AG09319 (cell line): ENCODE results near the gene PANX3.
A peak's percentile ranks its signal among the peaks of the same experiment; 100 is the strongest.

Source experiments
- DNase-seq: peaks from one replicate; pipeline ENCODE4 v3.0.0-alpha.2; 2010; ENCODE audit warnings: low read depth; ENCODE audit errors: extremely low read depth
- CTCF ChIP-seq: IDR thresholded peaks from 2 replicates; pipeline ENCODE4 v1.5.1; 2011; ENCODE audit warnings: low read depth, mild to moderate bottlenecking, inconsistent platforms, low read length, moderate library complexity

Gene PANX3

GRCh38 chr11:124643042-124643604 lies 31.9 kb downstream of the PANX3 start:
- no peak for TF ChIP-seq CTCF
- no peak for DNase-seq

- DNase-seq: peak; percentile 54
- no peak for TF ChIP-seq CTCF
Observed at GRCh38 chr11:124643605-124644425, 32.6 kb downstream of the PANX3 start.

GRCh38 chr11:124644426-124645280 lies 33.4 kb downstream of the PANX3 start:
- peak; percentile 80 for TF ChIP-seq CTCF
- DNase-seq: peak; percentile 44

GRCh38 chr11:124646148-124646547 lies 34.9 kb downstream of the PANX3 start:
- no peak for TF ChIP-seq CTCF
- DNase-seq: no peak

- no peak for DNase-seq
- no peak for TF ChIP-seq CTCF
Observed at GRCh38 chr11:124648610-124649009, 37.4 kb downstream of the PANX3 start.

- no peak for DNase-seq
Observed at GRCh38 chr11:124656774-124657630, 45.8 kb downstream of the PANX3 start.

More at GRCh38 chr11:124656774-124657630, 45.8 kb downstream of the PANX3 start:
- TF ChIP-seq CTCF: no peak
